Body of pancreas (tissue), 4 donors: Measurements from ENCODE around the gene ENO4.

Experiments
- POLR2A ChIP-seq, 3 donors: fragments of 450-650 bp; IDR thresholded peaks; one replicate each; pipeline ENCODE4 v1.6.1; 2016; ENCODE audit warnings: antibody characterized with exemption in 3 of 3, mild to moderate bottlenecking in 2 of 3
- TF ChIP-seq, protein P1 (sequence below), 7 experiments: fragments of 450-650 bp in 4 of 7; fragments of 200-600 bp in 3 of 7; sonication (generic) in 3 of 7; IDR thresholded peaks; one replicate each; pipeline ENCODE4 v1.5.1; 2016 to 2019; ENCODE audit warnings: antibody characterized with exemption in 7 of 7

DNA sequence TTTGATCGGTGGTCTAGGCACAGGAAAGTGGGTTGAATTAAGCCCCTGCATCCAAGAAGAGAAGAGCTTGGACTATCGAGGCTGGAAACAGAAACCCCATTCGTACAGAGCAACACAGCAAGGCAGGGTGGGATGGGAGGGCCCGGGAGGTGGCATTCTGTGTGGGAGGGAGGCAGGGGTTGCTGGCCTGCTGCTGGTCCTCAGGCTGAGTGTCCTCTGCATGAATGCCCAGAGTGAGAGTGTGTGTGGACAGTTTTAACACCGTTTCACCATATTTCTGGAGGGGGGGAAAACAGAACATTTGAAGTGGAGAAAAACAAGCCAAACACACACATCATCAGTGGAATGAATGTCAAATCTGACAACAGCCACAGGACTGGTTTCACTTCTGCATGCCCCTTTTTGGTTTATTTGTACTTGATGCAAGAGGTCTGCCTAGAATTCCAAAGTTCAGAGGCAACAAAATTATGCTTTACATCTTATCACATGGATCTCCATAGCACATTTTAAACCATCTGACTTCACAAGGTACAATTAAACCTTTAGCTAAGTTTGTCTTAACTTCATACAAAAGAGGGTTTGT, 11.1 kb upstream of the ENO4 start:
- no peak for TF ChIP-seq POLR2A (IDR thresholded peaks at IDR 0.05)
- TF ChIP-seq, protein P1, sequence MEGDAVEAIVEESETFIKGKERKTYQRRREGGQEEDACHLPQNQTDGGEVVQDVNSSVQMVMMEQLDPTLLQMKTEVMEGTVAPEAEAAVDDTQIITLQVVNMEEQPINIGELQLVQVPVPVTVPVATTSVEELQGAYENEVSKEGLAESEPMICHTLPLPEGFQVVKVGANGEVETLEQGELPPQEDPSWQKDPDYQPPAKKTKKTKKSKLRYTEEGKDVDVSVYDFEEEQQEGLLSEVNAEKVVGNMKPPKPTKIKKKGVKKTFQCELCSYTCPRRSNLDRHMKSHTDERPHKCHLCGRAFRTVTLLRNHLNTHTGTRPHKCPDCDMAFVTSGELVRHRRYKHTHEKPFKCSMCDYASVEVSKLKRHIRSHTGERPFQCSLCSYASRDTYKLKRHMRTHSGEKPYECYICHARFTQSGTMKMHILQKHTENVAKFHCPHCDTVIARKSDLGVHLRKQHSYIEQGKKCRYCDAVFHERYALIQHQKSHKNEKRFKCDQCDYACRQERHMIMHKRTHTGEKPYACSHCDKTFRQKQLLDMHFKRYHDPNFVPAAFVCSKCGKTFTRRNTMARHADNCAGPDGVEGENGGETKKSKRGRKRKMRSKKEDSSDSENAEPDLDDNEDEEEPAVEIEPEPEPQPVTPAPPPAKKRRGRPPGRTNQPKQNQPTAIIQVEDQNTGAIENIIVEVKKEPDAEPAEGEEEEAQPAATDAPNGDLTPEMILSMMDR (IDR thresholded peaks at IDR 0.05): no peak
